Retina (tissue), 1 donor: ENCODE data around the gene TAF11L3.
"Not testable (repeated sequence)": the region's sequence is repeated elsewhere in the genome, so short reads cannot be mapped to it uniquely, and the experiment has no call there.

Experiments used
- DNase-seq: peaks from one replicate; pipeline ENCODE4 v3.0.0-alpha.2; 2016

The TAF11L3 gene

DNA sequence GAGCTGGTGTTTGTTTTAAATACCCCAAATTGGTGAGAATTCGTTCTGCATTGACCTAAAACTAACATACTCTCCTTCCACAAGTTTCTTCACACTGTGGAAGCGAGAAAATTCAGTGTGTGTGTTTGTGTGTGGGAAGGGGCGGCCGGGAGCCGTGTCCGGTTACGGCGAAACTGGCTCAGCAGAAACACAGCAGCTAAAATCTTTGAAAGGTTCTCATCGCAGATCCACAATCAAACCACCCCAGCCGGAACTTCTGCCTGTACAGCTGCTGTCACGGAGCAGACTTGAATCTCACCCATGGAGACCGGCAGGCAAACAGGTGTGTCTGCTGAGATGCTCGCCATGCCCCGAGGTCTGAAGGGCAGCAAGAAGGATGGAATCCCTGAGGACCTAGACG is at the start of gene TAF11L3:
Gene TAF11L3, plus strand, starts transcription at position 301 of the 400 bp plus-strand sequence.
- not testable (repeated sequence) for DNase-seq

DNA sequence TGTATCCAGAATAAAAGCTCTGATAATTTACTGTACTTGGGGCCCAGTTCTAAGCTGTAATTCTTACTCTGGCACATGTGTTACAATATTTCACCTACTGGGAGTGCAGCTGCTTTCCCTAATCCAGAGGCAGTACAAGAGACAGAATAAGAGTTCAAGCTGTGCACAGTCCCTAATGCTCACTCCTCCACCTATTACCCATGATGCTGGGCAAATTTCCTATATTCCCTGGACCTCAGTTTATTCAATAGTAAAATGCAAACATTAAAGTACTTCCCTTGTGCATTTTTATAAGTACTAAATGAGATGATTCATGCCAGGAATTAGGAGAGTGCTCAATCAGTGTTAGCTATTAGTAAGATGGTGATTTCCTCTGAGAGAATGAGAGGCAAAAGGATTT is 48.1 kb upstream of the TAF11L3 start:
- DNase-seq: no peak

DNA sequence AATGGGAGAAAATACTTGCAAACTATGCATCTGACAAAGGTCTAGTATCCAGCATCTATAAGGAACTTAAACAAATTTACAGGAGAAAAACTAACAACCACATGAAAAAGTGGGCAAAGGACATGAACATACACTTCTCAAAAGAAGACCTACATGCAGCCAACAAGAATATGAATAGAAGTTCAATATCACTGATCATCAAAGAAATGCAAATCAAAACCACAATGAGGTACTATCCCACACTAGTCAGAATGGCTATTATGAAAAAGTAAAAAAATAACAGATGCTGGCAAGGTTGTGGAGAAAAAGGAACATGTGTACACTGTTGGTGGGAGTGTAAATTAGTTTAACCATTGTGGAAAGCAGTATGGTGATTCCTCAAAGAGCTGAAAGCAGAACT is 43.1 kb upstream of the TAF11L3 start:
- not testable (repeated sequence) for DNase-seq

DNA sequence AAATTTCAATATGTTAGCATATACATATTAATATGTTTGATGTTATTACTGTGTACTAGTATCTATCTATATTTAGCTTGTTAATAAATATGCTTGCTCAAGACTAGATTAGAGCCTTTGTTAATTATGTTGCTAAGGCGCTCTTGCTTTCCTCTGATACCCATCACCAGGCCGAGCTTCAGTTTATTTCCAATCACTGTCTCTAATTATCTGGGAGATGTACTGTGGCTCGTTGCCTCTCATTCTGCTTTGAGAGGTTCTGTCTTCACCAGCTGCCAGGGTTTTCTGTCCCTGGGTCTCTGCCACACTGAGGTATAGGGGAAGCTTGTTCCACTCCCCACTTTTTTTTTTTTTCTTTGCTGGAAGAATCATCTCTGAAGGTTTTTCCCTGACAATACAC is 41.1 kb upstream of the TAF11L3 start:
- DNase-seq: peak; percentile 46

DNA sequence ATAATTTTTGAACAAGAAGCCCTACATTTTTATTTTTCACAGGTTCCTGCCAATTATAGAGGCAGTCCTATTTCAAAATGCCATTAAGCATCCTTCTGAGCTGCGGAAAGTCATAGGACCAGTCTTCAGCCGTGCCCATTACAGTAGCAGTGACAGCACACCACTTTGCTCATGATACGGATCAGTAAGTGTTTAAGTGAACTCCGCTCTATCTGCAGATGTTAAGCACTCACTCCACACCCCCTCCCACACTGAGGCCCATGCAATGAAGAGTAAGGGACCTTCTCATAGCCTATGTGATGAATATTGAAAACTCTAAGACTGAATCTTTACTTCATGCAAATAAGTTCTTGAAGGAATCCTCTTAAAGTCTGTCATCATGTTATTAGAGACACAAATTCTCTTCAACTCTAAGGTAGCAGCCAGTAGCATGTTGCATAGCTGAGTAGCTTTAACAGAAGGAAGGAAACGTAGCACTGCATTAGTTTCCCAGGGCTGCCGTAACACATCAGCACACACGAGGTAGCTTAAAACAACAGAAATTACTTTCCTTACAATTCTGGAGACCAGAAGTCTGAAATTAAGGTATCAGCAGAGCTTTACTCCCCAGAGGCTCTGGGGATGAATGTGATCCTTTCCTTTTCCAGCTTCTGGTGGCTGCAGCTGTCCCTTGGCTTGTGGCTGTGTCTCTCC is 40.4 kb upstream of the TAF11L3 start:
- DNase-seq: peak; percentile 52

DNA sequence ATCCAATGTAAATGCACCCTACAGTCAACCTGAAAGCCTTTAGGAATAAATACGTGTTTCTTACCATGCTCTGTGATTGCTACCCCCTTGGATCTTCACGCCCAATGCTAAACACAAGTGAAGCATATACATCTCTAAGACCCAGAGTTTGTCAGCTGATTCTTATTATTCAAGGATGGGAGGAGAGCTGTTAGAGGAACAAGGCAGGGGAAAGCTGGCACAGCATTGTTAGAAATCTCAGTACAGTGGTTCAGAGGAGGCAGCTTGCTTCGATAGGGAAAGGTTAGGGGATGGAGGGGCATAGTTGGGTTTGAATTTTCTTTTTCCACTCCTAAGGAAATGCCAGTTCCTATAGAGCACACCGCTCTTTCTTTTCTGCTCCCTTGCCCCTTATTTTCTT is 36.8 kb upstream of the TAF11L3 start:
- peak; percentile 44 for DNase-seq

DNA sequence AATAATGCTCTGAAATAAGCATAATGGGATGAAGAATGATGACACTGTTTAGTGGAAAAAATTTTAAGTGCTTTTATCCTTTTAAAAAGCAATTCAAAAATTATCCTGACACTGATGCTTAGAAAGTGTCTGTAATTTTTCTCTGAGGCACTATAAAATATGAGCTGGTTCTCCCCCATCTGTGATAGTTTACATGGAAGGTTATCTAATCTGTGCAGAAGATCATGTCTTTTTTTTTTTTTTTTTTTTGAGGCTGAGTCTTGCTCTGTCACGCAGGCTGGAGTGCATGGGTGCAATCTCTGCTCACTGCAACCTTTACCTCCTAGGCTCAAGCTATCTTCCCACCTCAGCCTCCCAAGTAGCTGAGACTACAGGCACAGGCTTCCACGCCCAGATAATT is 35.4 kb upstream of the TAF11L3 start:
- DNase-seq: no peak

DNA sequence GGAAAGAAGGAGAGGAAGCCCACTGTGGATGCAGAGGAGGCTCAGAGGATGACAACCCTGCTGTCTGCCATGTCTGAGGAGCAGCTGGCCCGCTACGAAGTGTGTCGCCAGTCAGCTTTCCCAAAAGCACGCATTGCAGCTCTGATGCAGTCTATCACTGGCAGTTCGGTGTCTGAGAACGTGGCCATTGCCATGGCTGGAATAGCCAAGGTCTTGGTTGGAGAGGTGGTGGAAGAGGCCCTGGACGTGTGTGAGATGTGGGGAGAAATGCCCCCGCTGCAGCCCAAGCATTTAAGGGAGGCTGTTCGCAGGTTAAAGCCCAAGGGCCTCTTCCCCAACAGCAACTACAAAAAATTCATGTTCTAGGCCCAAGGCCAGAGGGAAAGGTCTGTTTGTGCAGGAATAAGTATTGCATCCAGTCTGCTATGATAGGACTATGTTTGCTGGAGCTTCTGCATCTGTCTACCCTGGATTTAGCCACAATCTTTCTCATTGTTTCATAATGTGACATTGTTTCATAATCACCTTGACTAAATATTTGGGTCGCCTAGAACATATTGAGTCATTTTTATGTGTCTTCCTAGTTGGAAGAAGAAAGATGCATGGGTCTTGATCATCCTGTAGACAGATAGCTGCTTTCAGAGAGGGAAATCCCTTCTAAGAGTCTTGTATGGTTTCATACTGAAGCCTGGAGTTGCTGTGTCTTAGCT is 31.5 kb upstream of the TAF11L3 start:
- not testable (repeated sequence) for DNase-seq

DNA sequence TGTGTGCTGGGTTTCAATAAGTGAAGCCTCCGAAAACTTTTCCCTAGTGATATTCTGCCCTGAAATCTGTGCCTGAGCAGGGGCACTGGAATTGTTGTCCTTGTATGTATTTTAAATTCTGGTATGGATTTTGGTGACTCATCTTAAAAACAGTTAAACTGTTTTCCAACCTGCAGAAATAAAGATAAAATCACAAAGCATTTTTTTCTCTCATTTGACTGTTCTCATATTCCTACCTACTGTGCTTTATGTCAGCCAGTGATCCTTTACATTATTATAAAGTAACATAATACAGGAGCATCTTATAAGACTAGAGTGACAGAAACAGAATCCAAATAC is 31.0 kb upstream of the TAF11L3 start:
- DNase-seq: no peak

DNA sequence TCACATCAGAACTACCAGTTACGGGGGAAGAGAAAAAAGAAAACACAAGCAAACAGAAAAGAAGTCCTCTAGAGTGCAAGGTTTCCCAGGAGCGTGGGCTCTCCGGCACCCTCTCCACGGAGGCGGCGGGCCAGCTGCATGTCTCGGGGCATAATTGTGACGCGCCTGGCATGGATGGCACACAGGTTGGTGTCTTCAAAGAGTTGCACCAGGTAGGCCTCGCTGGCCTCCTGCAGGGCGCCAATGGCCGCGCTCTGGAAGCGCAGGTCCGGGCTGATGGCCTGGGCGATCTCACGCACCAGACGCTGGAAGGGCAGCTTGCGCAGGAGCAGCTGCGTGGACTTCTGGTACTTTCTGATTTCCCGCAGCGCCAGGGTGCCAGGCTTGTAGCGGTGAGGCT is 26.9 kb upstream of the TAF11L3 start:
- not testable (repeated sequence) for DNase-seq

DNA sequence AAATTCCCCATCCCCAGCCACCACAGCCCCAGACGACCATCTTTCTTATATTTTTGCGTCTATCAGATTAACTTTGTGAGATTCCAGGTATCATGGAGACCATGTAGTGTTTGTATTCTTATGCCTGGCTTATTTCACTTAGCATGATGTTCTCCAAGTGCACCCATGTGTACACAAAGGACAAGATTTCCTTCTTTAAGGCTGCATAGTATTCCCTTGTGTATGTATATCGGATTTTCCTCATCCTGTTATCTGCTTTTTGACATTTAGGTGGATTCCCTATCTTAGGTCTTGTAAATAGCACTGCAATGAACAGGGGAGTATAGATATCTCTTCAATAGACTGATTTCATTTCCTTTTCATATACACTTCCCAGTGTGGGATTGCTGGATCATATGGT is 25.4 kb upstream of the TAF11L3 start:
- DNase-seq: no peak

DNA sequence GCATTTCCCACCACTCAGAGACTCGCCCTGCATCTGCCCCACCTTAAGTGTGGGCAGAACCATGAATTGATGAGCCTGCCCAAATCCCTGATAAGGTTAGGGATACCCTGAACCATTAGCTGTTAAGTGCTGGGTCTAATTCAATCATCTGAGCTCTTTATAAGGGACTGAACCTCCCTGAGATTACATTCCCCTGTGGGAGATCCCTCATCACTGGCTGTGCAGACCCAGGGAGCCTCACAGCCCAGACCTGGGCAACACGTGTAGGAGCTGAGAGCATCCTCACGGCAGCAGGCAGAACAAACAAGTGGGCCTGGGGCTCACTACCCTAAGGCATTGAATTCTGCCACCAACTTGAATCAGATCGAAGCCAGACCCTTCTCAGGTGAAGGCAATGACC is 20.7 kb upstream of the TAF11L3 start:
- no peak for DNase-seq

DNA sequence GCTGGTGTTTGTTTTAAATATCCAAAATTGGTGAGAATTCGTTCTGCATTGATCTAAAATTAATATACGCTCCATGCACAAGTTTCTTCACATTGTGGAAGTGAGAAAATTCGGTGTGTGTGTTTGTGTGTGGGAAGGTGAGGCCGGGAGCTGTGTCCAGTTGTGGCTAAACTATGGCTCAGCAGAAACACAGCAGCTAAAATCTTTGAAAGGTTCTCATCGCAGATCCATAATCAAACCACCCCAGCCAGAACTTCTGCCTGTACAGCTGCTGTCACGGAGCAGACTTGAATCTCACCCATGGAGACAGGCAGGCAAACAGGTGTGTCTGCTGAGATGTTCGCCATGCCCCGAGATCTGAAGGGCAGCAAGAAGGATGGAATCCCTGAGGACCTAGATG is 20.2 kb upstream of the TAF11L3 start, which contains the start of gene TAF11L2:
Gene TAF11L2, plus strand, starts transcription at position 301 of the 400 bp plus-strand sequence.
- DNase-seq: not testable (repeated sequence)

DNA sequence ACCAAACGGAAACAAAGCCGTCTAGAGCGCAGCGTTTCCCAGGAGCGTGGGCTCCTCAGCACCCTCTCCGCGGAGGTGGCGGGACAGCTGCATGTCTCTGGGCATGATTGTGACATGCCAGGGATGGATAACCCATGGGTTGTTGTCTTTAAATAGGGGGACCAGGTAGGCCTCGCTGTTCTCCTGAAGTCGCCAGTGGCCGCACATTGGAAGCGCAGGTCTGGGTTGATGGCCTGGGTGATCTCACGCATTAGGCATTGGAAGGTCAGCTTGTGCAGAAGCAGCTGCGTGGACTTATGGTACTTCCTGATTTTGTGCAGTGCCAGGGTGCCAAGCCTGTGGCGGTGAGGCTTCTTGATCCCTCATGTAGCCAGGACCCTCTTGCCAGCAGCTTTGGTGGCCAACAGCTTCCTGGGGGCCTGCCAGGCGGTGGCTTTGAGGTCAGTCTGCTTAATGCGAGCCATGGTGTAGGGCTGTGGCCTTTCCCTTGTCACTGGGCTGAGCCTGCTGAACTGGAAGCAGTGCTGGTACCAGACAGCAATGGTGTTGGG is 6.3 kb upstream of the TAF11L3 start:
- DNase-seq: no peak

DNA sequence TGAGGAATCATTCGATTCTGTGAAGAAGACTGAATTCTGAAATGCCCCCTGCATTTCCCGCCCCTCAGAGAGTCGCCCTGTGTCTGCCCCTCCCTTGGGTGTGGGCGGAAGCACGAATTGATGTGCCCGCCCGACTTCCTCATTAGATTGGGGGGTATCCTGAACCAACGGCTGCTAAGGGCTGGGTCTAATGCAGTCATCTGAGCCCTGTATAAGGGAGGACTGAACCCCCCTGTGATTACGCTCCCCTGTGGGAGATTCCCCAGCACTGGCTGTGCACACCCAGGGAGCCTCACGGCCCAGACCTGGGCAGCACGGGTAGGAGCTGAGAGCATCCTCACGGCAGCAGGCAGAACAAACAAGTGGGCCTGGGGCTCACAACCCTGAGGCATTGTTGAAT is 641 bp upstream of the TAF11L3 start:
- not testable (repeated sequence) for DNase-seq

DNA sequence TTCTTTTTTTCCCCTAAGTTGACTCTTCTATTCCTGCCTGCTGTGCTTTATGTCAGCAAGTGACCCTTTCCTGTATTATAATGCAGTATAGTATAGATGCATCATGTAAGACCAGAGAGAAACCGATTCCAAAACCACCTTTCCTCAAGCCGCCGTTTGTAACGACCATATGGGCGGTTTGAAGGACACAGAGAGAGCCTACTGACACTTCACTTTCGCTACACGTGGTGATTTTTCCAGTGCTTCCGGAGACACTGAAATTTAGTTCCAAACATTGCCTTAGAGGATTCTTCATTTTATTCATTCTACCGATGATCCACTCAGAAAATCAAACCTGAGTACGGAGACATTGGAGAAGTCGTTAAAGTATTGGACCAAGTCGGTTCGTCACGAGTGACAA is 1.3 kb downstream of the TAF11L3 start:
- not testable (repeated sequence) for DNase-seq

DNA sequence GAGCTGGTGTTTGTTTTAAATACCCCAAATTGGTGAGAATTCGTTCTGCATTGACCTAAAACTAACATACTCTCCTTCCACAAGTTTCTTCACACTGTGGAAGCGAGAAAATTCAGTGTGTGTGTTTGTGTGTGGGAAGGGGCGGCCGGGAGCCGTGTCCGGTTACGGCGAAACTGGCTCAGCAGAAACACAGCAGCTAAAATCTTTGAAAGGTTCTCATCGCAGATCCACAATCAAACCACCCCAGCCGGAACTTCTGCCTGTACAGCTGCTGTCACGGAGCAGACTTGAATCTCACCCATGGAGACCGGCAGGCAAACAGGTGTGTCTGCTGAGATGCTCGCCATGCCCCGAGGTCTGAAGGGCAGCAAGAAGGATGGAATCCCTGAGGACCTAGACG is 3.3 kb downstream of the TAF11L3 start, which contains the start of gene TAF11L4:
Gene TAF11L4, plus strand, starts transcription at position 301 of the 400 bp plus-strand sequence.
- not testable (repeated sequence) for DNase-seq

DNA sequence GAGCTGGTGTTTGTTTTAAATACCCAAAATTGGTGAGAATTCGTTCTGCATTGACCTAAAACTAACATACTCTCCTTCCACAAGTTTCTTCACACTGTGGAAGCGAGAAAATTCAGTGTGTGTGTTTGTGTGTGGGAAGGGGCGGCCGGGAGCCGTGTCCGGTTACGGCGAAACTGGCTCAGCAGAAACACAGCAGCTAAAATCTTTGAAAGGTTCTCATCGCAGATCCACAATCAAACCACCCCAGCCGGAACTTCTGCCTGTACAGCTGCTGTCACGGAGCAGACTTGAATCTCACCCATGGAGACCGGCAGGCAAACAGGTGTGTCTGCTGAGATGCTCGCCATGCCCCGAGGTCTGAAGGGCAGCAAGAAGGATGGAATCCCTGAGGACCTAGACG is 6.8 kb downstream of the TAF11L3 start, which contains the start of gene TAF11L5:
Gene TAF11L5, plus strand, starts transcription at position 301 of the 400 bp plus-strand sequence.
- DNase-seq: not testable (repeated sequence)

DNA sequence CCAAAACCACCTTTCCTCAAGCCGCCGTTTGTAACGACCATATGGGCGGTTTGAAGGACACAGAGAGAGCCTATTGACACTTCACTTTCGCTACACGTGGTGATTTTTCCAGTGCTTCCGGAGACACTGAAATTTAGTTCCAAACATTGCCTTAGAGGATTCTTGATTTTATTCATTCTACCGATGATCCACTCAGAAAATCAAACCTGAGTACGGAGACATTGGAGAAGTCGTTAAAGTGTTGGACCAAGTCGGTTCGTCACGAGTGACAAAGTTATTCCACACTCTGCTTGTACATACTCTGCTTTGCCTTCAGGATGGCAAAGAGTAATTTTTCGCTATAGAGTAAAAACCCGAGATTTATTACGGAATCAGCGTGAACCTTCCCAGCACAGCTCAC is 8.3 kb downstream of the TAF11L3 start:
- not testable (repeated sequence) for DNase-seq

DNA sequence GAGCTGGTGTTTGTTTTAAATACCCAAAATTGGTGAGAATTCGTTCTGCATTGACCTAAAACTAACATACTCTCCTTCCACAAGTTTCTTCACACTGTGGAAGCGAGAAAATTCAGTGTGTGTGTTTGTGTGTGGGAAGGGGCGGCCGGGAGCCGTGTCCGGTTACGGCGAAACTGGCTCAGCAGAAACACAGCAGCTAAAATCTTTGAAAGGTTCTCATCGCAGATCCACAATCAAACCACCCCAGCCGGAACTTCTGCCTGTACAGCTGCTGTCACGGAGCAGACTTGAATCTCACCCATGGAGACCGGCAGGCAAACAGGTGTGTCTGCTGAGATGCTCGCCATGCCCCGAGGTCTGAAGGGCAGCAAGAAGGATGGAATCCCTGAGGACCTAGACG is 10.2 kb downstream of the TAF11L3 start, which contains the start of gene TAF11L6:
Gene TAF11L6, plus strand, starts transcription at position 301 of the 400 bp plus-strand sequence.
- not testable (repeated sequence) for DNase-seq
